Effector memory CD8-positive, alpha-beta T cell (primary cell): Measurements from ENCODE around the gene SLC19A1.

Experiments
- ATAC-seq: fragments of 150-1000 bp; cut with Tn5 transposase; replicated peaks from 2 replicates; pipeline ENCODE4 v1.10.0; 2021; ENCODE audit warnings: mild to moderate bottlenecking, moderate library complexity
- DNase-seq, 3 experiments: peaks; one replicate each; pipeline ENCODE4 v3.0.0; 2021
- H3K27ac Mint-ChIP-seq, 2 donors: one replicate each; pipeline ENCODE4 v1.8.0; 2022; ENCODE audit warnings: mild to moderate bottlenecking in 2 of 2, mixed read lengths in 2 of 2, moderate library complexity in 2 of 2
- H3K27me3 Mint-ChIP-seq, 2 donors: one replicate each; pipeline ENCODE4 v1.8.0; 2022; ENCODE audit warnings: mixed read lengths in 2 of 2
- H3K36me3 Mint-ChIP-seq: one replicate; pipeline ENCODE4 v1.8.0; 2022; ENCODE audit warnings: mild to moderate bottlenecking, moderate library complexity, mixed read lengths; ENCODE audit not compliant: insufficient read depth
- H3K4me1 Mint-ChIP-seq, 2 donors: one replicate each; pipeline ENCODE4 v1.8.0; 2022; ENCODE audit warnings: low read depth in 2 of 2, mixed read lengths in 2 of 2
- H3K4me3 Mint-ChIP-seq, 2 donors: one replicate each; pipeline ENCODE4 v1.8.0; 2022; ENCODE audit warnings: mild to moderate bottlenecking in 2 of 2, mixed read lengths in 2 of 2, moderate library complexity in 2 of 2
- H3K9me3 Mint-ChIP-seq, 2 donors: one replicate each; pipeline ENCODE4 v1.8.0; 2022; ENCODE audit warnings: mixed read lengths in 2 of 2

The SLC19A1 gene

DNA sequence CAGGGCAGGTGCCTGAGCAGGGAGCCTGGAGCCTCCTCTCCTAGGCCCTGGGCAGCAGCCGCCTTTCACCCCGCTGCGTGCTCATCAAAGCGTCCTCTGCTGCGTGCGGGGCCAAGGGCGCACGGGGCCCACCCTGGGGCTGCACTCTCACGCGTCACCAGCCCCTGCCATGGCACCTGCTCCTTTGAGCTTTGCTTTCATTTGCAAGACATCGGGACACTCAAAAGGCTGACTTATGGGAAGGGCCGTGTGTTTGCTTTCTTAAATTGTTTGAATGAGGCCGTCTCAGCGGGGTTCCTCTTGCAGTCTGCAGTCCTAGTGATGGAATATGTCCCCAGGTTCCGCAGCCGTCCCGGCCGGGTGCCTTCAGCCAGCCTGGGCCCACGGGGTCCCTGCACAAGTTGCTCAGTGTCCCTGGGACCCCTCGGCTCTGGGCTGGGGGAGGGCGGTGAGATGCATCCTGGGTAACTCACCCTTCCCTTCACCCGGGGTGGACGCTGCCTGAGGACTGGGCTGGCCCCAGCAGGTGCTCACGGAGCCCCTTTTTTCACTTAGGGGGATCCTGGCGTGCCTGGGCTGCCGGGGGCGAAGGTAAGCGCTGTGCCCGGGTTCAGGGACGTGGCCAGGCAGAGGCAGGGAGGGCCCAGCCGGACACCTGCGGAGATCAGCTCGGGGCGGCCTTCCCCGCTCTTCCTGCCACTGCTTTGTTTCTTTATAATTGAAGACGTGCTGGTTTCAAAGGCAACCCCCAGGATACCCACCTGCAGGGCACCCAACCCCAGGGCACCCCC, 53.1 kb downstream of the SLC19A1 start:
- DNase-seq: no peak
- H3K9me3 Mint-ChIP-seq: no peaks in the 10 kb centered on the region
- H3K27ac Mint-ChIP-seq: no peak overlapping the region
- H3K4me1 Mint-ChIP-seq: peaks cover 0 to 4% of the 10 kb centered on the region in 2 donors
- H3K36me3 Mint-ChIP-seq: no peaks in the 10 kb centered on the region
- H3K4me3 Mint-ChIP-seq: no peak overlapping the region
- H3K27me3 Mint-ChIP-seq: peaks cover 0 to 10% of the 10 kb centered on the region in 2 donors
- ATAC-seq: no peak

- Mint-ChIP-seq H3K4me1 (peaks cover 0 to 11% of the 10 kb centered on the region in 2 donors), H3K27me3 (peaks cover 0 to 10% of the 10 kb centered on the region in 2 donors), H3K9me3 (no peaks in the 10 kb centered on the region), H3K4me3 (no peak overlapping the region), H3K36me3 (no peaks in the 10 kb centered on the region), H3K27ac (no peak overlapping the region)
- DNase-seq: no peak
- ATAC-seq: no peak
Measured at GRCh38 chr21:45487891-45488600, 54.2 kb downstream of the SLC19A1 start.

DNA sequence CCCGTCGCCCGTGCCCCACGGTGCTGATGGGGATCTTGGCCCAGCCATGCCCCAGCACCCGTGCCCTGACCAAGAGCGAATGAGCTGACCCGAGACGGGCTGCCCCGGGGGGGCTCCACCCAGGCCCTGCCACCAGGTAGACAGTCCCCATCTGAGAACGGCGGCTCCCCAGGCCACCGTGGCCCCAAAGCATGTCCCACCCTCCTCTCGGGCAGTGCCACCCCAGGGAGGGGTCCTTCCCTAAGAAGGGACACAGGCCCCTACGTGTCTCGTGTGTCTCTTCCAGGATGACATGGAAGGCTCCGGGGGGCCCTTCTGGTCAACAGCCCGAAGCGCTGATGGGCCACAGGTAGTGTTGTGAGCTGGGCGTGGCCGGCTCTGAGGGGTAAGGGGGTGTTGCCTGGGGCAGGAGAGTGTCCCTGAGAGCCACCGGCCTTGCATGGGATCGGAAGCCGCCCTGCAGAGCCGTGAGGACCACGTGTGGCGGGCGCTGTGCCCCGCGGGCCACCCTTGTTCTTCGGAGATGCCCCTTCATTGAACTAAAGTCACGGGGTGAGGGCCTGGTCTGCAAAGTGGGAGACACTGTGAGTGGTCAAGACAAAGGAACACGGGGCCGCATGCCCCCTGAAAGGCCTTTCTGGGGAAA, 55.0 kb downstream of the SLC19A1 start:
- Mint-ChIP-seq H3K4me3 (no peak overlapping the region), H3K36me3 (no peaks in the 10 kb centered on the region), H3K27me3 (peaks cover 0 to 8% of the 10 kb centered on the region in 2 donors), H3K9me3 (no peaks in the 10 kb centered on the region), H3K4me1 (peaks cover 0 to 14% of the 10 kb centered on the region in 2 donors), H3K27ac (no peak overlapping the region)
- ATAC-seq (no peak), DNase-seq (no peak)

GRCh38 chr21:45486443-45487160, 55.6 kb downstream of the SLC19A1 start:
- Mint-ChIP-seq H3K9me3 (no peaks in the 10 kb centered on the region), H3K36me3 (no peaks in the 10 kb centered on the region), H3K27ac (peak overlapping the region in 1 of 2 donors; percentile 21), H3K4me1 (peaks cover 0 to 14% of the 10 kb centered on the region in 2 donors), H3K27me3 (peaks cover 0 to 1% of the 10 kb centered on the region in 2 donors), H3K4me3 (no peak overlapping the region)
- DNase-seq: no peak
- no peak for ATAC-seq

- Mint-ChIP-seq H3K27ac (peak overlapping the region in 1 of 2 donors; percentile 21), H3K9me3 (no peaks in the 10 kb centered on the region), H3K27me3 (no peaks in the 10 kb centered on the region), H3K36me3 (no peaks in the 10 kb centered on the region), H3K4me1 (peaks cover 0 to 14% of the 10 kb centered on the region in 2 donors), H3K4me3 (no peak overlapping the region)
- DNase-seq: no peak
- no peak for ATAC-seq
Measured at GRCh38 chr21:45485686-45486442, 56.4 kb downstream of the SLC19A1 start.

GRCh38 chr21:45484318-45484717, 57.9 kb downstream of the SLC19A1 start:
- H3K27me3 Mint-ChIP-seq: no peaks in the 10 kb centered on the region
- ATAC-seq (no peak), DNase-seq (no peak)
- H3K4me3 Mint-ChIP-seq: peak overlapping the region in 1 of 2 donors; percentile 15
- no peaks in the 10 kb centered on the region for H3K9me3 Mint-ChIP-seq
- H3K36me3 Mint-ChIP-seq: no peaks in the 10 kb centered on the region
- H3K4me1 Mint-ChIP-seq: peaks cover 3 to 17% of the 10 kb centered on the region in 2 donors
- H3K27ac Mint-ChIP-seq: no peak overlapping the region

DNA sequence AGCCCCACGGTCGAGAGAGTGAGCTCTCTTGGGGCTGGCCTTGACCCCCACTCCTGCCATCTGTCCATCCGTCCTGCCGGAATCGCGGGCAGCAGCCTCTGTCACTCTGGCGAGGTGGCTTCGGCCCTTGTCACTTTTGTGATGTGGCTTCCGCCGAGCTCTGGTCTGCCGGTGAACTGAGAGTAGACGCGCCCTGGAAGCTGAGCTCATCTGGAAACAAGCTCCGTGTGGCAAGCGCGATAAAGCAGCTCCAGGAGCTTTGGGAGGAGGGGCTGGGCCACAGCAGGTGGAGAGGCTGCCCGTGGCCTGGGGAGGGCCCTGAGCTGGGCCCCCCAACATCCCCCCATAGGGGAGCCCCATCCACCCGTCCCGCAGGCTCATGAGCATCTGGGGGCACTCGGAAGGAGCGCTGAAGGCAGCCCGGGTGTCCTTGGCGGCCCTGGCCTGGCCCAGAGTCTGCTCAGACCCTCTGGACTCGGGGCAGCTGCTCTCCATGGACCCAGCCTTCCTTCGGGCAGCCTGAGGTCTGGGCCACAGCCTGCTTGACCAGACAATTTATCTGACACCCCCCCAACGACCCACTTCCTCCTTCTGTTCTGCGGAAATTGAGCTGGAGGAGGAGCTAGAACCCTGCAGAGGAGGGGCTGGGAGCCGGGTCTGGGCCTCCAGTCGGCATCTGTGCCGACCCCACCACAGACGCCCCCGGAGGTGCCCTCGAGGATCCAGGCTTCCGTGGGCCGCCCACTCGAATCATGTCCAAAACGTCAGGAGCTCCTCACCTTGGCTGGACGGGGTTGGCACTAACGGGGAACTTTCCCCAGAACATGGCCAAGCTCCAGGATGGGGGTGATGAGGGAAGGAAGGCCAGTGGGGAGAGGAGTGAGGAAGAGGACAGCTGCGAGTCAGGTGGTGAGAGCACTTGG, 59.1 kb downstream of the SLC19A1 start:
- peak overlapping the region; percentile 67 to 85 for H3K27ac Mint-ChIP-seq
- ATAC-seq: peak; percentile 35
- H3K4me3 Mint-ChIP-seq: peak overlapping the region; percentile 59 to 60
- DNase-seq: no peak
- H3K27me3 Mint-ChIP-seq: no peaks in the 10 kb centered on the region
- H3K4me1 Mint-ChIP-seq: peaks cover 10 to 26% of the 10 kb centered on the region in 2 donors
- H3K9me3 Mint-ChIP-seq: no peaks in the 10 kb centered on the region
- H3K36me3 Mint-ChIP-seq: peaks cover 3% of the 10 kb centered on the region

DNA sequence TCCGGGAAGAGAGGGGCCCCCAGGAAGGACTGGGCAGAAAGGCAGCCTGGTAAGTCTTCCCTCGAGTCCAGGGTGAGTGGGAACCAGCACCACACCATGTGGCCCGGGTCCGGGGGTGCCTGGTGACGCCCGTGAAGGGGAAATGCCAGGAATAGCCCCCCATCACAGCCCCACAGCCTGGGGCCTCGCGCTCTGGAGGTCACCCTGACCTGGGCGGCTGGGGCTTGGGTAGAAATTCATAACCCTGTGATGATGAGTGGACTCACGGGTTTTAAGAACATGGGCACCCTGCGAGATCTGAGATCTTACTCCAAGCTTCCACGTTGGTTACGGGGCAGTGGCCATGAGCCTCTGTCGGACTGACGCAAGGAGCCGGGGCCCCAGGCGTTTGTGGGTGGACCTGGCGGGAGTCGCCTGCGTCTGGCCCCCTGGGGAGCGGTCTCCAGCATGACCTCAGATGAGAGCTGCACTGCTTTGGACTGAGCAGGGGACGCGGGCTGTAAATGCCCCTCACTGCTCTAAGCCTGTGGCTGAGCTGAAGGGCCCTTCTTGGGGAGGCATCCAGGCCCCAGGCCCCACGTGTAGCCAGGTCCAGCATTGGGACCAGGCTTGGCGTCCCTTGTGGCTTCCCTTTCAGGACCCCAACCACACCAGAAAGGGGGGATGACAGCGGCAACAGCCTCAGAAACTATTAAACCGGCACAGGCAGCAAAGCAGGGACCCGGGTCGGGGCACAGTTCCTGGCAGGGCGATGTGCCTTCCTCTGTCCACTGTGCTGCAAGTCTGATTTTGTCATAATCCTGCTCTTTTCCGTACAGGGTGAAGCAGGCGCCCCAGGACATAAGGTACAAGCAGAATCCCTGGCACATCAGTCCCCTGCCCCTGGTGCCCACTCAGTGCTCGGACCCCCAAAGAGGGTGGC, 60.0 kb downstream of the SLC19A1 start:
- Mint-ChIP-seq H3K36me3 (peaks cover 3% of the 10 kb centered on the region), H3K4me3 (peak overlapping the region; percentile 59 to 60), H3K27me3 (no peaks in the 10 kb centered on the region), H3K27ac (peak overlapping the region; percentile 67 to 85), H3K4me1 (peaks cover 13 to 29% of the 10 kb centered on the region in 2 donors), H3K9me3 (no peaks in the 10 kb centered on the region)
- ATAC-seq: no peak
- DNase-seq: no peak

- H3K27ac Mint-ChIP-seq: no peak overlapping the region
- H3K9me3 Mint-ChIP-seq: no peaks in the 10 kb centered on the region
- ATAC-seq (no peak), DNase-seq (no peak)
- peaks cover 14 to 29% of the 10 kb centered on the region in 2 donors for H3K4me1 Mint-ChIP-seq
- H3K27me3 Mint-ChIP-seq: no peaks in the 10 kb centered on the region
- no peak overlapping the region for H3K4me3 Mint-ChIP-seq
- peaks cover 3% of the 10 kb centered on the region for H3K36me3 Mint-ChIP-seq
Measured at GRCh38 chr21:45481566-45481965, 60.7 kb downstream of the SLC19A1 start.

DNA sequence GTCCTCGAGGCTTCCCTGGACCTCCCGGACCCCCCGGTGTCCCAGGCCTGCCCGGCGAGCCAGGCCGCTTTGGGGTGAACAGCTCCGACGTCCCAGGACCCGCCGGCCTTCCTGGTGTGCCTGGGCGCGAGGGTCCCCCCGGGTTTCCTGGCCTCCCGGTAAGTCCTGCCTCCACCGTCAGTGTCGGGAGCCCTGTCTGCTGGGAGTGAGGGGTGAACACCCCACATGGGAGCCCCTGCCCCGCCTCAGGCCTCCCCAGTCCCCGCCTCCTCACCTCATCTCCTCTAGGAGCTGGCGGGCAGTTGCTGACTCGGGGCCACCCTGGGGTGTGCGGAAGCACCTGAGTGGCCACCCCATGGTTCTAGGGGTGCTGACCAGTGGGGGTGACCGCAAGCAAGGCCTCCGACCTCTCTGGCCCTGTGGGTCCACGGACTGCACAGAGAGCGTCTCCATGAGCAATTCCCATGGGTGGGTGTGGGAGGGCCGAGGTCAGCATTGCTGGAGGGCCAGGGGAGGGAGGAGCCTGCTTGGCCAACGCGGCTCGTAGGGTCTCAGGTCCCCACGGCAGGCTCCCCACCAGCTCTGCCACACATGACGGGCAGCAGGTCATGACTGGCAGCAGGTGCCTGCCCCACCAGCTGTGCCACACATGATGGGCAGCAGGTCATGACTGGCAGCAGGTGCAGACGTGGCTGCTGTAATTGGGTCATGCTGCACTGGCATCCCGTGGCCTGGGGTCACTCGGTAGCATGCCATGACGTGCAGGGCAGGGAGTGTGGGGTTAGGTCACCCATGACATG, 61.3 kb downstream of the SLC19A1 start:
- H3K27me3 Mint-ChIP-seq: no peaks in the 10 kb centered on the region
- ATAC-seq (no peak), DNase-seq (no peak)
- H3K36me3 Mint-ChIP-seq: peaks cover 3% of the 10 kb centered on the region
- H3K4me3 Mint-ChIP-seq: no peak overlapping the region
- H3K9me3 Mint-ChIP-seq: no peaks in the 10 kb centered on the region
- H3K4me1 Mint-ChIP-seq: peaks cover 17 to 29% of the 10 kb centered on the region in 2 donors
- no peak overlapping the region for H3K27ac Mint-ChIP-seq
